Measurements from ENCODE around the gene MPPE1. TPM values are rescaled to one million over a fixed set of nuclear protein-coding genes. Genes with fewer than 3 reads are reported as not detected.

The MPPE1 gene
- total and polyA plus RNA-seq, 2 of the 4 experiments (the other 2 are of a cell fraction), result 13.8 to 19.9 TPM

DNA sequence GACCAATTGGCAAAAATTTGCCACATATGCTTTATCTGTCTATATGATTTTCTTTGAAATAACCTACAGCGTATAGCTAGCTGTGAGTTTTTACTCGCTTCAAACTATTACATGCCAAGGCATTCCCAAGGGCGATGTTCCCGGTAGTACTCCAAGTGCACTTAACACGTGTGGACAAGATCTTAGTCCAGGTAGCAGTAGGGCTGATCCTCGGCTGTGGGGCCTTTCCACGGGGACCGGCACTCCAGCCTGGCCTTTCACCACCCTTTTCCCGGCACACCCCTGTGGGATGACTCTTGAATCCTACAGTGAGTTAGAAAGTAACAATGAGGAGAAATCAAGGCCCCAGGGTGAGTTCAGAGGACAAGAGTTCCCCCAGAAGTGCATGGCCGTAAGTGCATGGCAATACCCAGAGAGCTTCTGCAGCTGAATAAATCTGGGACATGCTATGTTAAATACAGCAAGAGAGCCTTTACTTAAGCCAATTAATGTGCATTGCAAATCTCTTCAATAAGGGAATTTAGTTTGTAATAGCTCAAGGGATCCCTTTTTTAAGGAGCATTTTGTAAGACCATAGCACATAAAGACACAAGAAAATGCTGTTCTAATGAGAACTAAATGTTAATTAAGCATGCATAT lies 30.5 kb downstream of the MPPE1 start:
- peaks cover 2% of the 10 kb centered on the region; the same call in 1 of the 2 replicates for H3K36me3 ChIP-seq (ENCODE audit: control insufficient read depth, insufficient read depth, low read length)
- no peak overlapping the region for H2AK5ac ChIP-seq (ENCODE audit: low read depth, low read length)
- no peaks in the 10 kb centered on the region for H3K27me3 ChIP-seq (ENCODE audit: control insufficient read depth, insufficient read depth, low read length)
- TF ChIP-seq MAFK (IDR thresholded peaks at IDR 0.05; ENCODE audit: low read depth, low read length) (no peak), CEBPB (IDR thresholded peaks at IDR 0.05; ENCODE audit: low read depth, low read length) (no peak), NFE2L2 (IDR thresholded peaks at IDR 0.05; ENCODE audit: low read depth, low read length) (no peak), FOS (IDR thresholded peaks at IDR 0.05; ENCODE audit: low read depth, low read length) (no peak), RAD21 (IDR thresholded peaks at IDR 0.05; ENCODE audit: low read length) (no peak), BHLHE40 (IDR thresholded peaks at IDR 0.05; ENCODE audit: low read depth, low read length) (no peak), RFX5 (IDR thresholded peaks at IDR 0.05; ENCODE audit: low read depth, low read length) (no peak), CHD1 (IDR thresholded peaks at IDR 0.05; ENCODE audit: low read depth, low read length) (no peak), RCOR1 (IDR thresholded peaks at IDR 0.05; ENCODE audit: insufficient replicate concordance, low read length) (no peak), SMC3 (IDR thresholded peaks at IDR 0.05; ENCODE audit: low read depth, low read length) (no peak), POLR2A (IDR thresholded peaks at IDR 0.05; ENCODE audit: low read depth, low read length) (no peak)
- TF ChIP-seq, protein P1, sequence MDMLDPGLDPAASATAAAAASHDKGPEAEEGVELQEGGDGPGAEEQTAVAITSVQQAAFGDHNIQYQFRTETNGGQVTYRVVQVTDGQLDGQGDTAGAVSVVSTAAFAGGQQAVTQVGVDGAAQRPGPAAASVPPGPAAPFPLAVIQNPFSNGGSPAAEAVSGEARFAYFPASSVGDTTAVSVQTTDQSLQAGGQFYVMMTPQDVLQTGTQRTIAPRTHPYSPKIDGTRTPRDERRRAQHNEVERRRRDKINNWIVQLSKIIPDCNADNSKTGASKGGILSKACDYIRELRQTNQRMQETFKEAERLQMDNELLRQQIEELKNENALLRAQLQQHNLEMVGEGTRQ (IDR thresholded peaks at IDR 0.05; ENCODE audit: low read depth, low read length), result no peak
- TF ChIP-seq, protein P2, sequence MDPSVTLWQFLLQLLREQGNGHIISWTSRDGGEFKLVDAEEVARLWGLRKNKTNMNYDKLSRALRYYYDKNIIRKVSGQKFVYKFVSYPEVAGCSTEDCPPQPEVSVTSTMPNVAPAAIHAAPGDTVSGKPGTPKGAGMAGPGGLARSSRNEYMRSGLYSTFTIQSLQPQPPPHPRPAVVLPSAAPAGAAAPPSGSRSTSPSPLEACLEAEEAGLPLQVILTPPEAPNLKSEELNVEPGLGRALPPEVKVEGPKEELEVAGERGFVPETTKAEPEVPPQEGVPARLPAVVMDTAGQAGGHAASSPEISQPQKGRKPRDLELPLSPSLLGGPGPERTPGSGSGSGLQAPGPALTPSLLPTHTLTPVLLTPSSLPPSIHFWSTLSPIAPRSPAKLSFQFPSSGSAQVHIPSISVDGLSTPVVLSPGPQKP (IDR thresholded peaks at IDR 0.05; ENCODE audit: borderline replicate concordance, low read depth, low read length), result no peak
- no peak overlapping the region for H3K4me3 ChIP-seq (ENCODE audit: insufficient read depth, low read depth, low read length)
- no peaks in the 10 kb centered on the region for H3K79me1 ChIP-seq (ENCODE audit: low read depth in 1 of 2, low read length in 2 of 2)
- intact Hi-C loops (cut with micrococcal nuclease) (no loop called here), dilution Hi-C loops (cut with HindIII; ENCODE audit: low sequenced_read_pairs, unreplicated experiment) (no loop called here), in situ Hi-C loops (cut with MboI; ENCODE audit: low sequenced_read_pairs) (no loop called here)
- H4K20me1 ChIP-seq (ENCODE audit: insufficient read depth, low read length), result no peaks in the 10 kb centered on the region
- H3K4ac ChIP-seq (ENCODE audit: low read depth, low read length), result no peak overlapping the region
- no peak overlapping the region for H4K5ac ChIP-seq (ENCODE audit: low read depth, low read length)
- H3K4me1 ChIP-seq (ENCODE audit: control insufficient read depth, insufficient read depth, low read length), result no peaks in the 10 kb centered on the region
- no peak overlapping the region for H3K14ac ChIP-seq (replicated peaks; ENCODE audit: low read depth, low read length)
- H2AFZ ChIP-seq (replicated peaks; ENCODE audit: low read length, poor library complexity), result no peak overlapping the region
- H3K9me3 ChIP-seq (ENCODE audit: control insufficient read depth, insufficient read depth, low read length), result no peaks in the 10 kb centered on the region
- no peak overlapping the region for H3K23ac ChIP-seq (ENCODE audit: low read depth, low read length)
- H3K18ac ChIP-seq (ENCODE audit: low read depth, low read length), result no peak overlapping the region
- H2AK9ac ChIP-seq (replicated peaks; ENCODE audit: low read depth, low read length, poor library complexity), result no peak overlapping the region
- whole genome bisulfite sequencing, 2 experiments (ENCODE audit: extremely low coverage in 2 of 2, insufficient read length in 1 of 2), result 83% methylated on average over 1 of the region's 10 CpGs; no CpG with 5 or more reads in 1 of the 2 experiments
- H2BK20ac ChIP-seq (ENCODE audit: low read depth, low read length), result no peak overlapping the region
- ATAC-seq (ENCODE audit: low read depth) (no peak), DNase-seq (no peak)
- no peak overlapping the region for H3K4me2 ChIP-seq (ENCODE audit: low read depth, low read length)
- no TSS peak for BruUV-seq (replicated peaks)
- no peak overlapping the region for H3K56ac ChIP-seq (ENCODE audit: extremely low read depth, insufficient read depth, low read length)
- H2BK120ac ChIP-seq (ENCODE audit: low read depth, low read length), result no peak overlapping the region
- no peak overlapping the region for H2BK5ac ChIP-seq (ENCODE audit: low read depth, low read length, poor library complexity, severe bottlenecking)
- H3K27ac ChIP-seq (ENCODE audit: insufficient read depth, low read length), result no peak overlapping the region
- no peak overlapping the region for H4K8ac ChIP-seq (ENCODE audit: low read depth in 2 of 2, low read length in 2 of 2)
- no peak overlapping the region for H4K91ac ChIP-seq (ENCODE audit: insufficient read depth, low read depth, low read length)
- H3K9me1 ChIP-seq (ENCODE audit: insufficient read depth, low read length), result 0 out of 2 replicates have a peak, but pooled peaks cover 4% of the 10 kb centered on the region
- H3K9ac ChIP-seq (ENCODE audit: low read depth, low read length), result no peak overlapping the region
- H2BK15ac ChIP-seq (ENCODE audit: low read depth, low read length), result no peak overlapping the region
- CTCF ChIA-PET, result no interaction called here
- POLR2A ChIA-PET (ENCODE audit: unreplicated experiment), result no interaction called here

Data from IMR-90 (cell line).